K562 (cell line): ENCODE results near the gene AIFM1. TPM values are rescaled to one million over a fixed set of nuclear protein-coding genes. Genes with fewer than 3 reads are reported as not detected.
A peak's percentile ranks its signal among the peaks of the same experiment; 100 is the strongest.

Source experiments
- E2F3 ChIP-seq: fragments of 250-450 bp; sonication (Bioruptor Pico); IDR thresholded peaks from 2 replicates; pipeline ENCODE4 v1.4.0; 2020; ENCODE audit warnings: mild to moderate bottlenecking
- KDM2B ChIP-seq: fragments of 250-450 bp; sonication (Bioruptor Pico); IDR thresholded peaks from 2 replicates; pipeline ENCODE4 v1.8.0; 2021; ENCODE audit warnings: mild to moderate bottlenecking, moderate library complexity
- KDM5B ChIP-seq: fragments of 200-600 bp; sonication (generic); IDR thresholded peaks from 2 replicates; pipeline ENCODE4 v1.6.1; 2012; ENCODE audit warnings: low read depth, mild to moderate bottlenecking, moderate library complexity, low read length, control low read depth, inconsistent platforms; ENCODE audit not compliant: insufficient replicate concordance
- LEF1 ChIP-seq: fragments of 450-650 bp; IDR thresholded peaks from 2 replicates; pipeline ENCODE4 v1.6.1; 2016; ENCODE audit warnings: mild to moderate bottlenecking
- RUNX1 ChIP-seq: sonication (generic); IDR thresholded peaks from 2 replicates; pipeline ENCODE4 v1.6.1; 2016; ENCODE audit warnings: antibody characterized with exemption, low read depth
- SMAD2 ChIP-seq: fragments of 150-350 bp; IDR thresholded peaks from 2 replicates; pipeline ENCODE4 v1.6.1; 2014; ENCODE audit warnings: low read depth, mild to moderate bottlenecking, low read length
- ZNF398 ChIP-seq: fragments of 250-450 bp; sonication (Bioruptor Pico); IDR thresholded peaks from 2 replicates; pipeline ENCODE4 v1.8.0; 2021; ENCODE audit warnings: moderate library complexity, mild to moderate bottlenecking, inconsistent platforms
- polyA plus RNA-seq, 8 experiments: library from polyadenylated mRNA; depleted of rRNA in 4 of 8; stranded (reverse) in 5 of 8; unstranded in 3 of 8; fragments of >200 nt; fragmentation: Nextera tagmentation in 2 of 8; fragmentation: Illumina TruSeq in 1 of 8; extraction: Ambion mirVana in 2 of 8; extraction: Trizol in 1 of 8; gene quantifications; 2 replicates each; pipeline versions ENCODE4 v1.2.1 to v1.2.3, GENCODE V29; 2011 to 2014; ENCODE audit warnings: inconsistent platforms in 1 of 8, missing spikeins in 1 of 8
- total RNA-seq, 7 experiments: library from RNA; depleted of rRNA in 6 of 7; stranded (reverse); fragments of >200 nt in 6 of 7; fragmentation: Illumina TruSeq in 2 of 7; extraction: Trizol in 2 of 7; gene quantifications; 2 replicates each; pipeline versions ENCODE4 v1.2.1 to v1.2.3, GENCODE V29; 2011 to 2021; ENCODE audit warnings: low replicate concordance in 1 of 7
- TF ChIP-seq, protein P1 (sequence below): sonication (generic); formaldehyde crosslinking; IDR thresholded peaks from 2 replicates; pipeline ENCODE4 v1.8.0; 2023; ENCODE audit warnings: missing genetic modification reagents, mild to moderate bottlenecking, borderline replicate concordance
- TF ChIP-seq, protein P2 (sequence below): sonication (generic); formaldehyde crosslinking; IDR thresholded peaks from 2 replicates; pipeline ENCODE4 v1.8.1; 2023; ENCODE audit warnings: mild to moderate bottlenecking, missing genetic modification reagents

The AIFM1 gene
- total and polyA plus RNA-seq, 9 of the 15 experiments (the other 6 are each of a cell fraction or from before 2014, with no cell fraction given) = 51.0 to 117 (median 91.2) TPM

DNA sequence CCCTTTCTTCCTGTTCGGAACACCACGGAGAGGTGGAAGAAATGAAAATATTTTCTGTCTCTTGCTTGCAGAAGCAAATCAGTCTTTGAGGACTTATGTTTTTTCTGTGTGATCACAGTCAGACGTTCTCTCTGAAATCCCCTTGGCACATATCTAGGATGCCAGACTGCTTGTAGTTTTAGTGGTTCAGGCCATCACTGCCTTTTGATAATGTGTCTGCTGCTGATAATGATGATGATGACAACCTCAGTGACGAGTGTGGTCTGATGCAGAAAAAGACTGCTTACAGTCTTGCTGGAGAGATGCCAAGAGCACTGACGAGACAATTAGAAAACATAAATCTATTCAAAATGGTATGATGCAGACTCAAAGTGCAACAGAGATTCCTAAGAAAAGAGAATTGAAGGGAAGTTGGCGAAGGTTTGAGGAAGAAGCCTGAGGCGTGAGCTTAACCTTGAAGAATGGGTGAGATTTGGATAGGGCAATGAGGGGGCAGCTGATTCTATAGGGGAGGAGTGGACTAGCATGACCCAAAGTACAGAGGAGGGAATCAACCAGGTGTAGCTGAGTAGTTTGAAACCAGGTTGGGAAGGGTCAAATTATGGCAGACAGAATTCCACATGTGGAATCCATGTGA lies 14.1 kb upstream of the AIFM1 start (continued):
- TF ChIP-seq, protein P1, sequence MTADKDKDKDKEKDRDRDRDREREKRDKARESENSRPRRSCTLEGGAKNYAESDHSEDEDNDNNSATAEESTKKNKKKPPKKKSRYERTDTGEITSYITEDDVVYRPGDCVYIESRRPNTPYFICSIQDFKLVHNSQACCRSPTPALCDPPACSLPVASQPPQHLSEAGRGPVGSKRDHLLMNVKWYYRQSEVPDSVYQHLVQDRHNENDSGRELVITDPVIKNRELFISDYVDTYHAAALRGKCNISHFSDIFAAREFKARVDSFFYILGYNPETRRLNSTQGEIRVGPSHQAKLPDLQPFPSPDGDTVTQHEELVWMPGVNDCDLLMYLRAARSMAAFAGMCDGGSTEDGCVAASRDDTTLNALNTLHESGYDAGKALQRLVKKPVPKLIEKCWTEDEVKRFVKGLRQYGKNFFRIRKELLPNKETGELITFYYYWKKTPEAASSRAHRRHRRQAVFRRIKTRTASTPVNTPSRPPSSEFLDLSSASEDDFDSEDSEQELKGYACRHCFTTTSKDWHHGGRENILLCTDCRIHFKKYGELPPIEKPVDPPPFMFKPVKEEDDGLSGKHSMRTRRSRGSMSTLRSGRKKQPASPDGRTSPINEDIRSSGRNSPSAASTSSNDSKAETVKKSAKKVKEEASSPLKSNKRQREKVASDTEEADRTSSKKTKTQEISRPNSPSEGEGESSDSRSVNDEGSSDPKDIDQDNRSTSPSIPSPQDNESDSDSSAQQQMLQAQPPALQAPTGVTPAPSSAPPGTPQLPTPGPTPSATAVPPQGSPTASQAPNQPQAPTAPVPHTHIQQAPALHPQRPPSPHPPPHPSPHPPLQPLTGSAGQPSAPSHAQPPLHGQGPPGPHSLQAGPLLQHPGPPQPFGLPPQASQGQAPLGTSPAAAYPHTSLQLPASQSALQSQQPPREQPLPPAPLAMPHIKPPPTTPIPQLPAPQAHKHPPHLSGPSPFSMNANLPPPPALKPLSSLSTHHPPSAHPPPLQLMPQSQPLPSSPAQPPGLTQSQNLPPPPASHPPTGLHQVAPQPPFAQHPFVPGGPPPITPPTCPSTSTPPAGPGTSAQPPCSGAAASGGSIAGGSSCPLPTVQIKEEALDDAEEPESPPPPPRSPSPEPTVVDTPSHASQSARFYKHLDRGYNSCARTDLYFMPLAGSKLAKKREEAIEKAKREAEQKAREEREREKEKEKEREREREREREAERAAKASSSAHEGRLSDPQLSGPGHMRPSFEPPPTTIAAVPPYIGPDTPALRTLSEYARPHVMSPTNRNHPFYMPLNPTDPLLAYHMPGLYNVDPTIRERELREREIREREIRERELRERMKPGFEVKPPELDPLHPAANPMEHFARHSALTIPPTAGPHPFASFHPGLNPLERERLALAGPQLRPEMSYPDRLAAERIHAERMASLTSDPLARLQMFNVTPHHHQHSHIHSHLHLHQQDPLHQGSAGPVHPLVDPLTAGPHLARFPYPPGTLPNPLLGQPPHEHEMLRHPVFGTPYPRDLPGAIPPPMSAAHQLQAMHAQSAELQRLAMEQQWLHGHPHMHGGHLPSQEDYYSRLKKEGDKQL = no peak
- TF ChIP-seq ZNF398 (CRISPR knock-in tag) = no peak
- TF ChIP-seq, protein P2, sequence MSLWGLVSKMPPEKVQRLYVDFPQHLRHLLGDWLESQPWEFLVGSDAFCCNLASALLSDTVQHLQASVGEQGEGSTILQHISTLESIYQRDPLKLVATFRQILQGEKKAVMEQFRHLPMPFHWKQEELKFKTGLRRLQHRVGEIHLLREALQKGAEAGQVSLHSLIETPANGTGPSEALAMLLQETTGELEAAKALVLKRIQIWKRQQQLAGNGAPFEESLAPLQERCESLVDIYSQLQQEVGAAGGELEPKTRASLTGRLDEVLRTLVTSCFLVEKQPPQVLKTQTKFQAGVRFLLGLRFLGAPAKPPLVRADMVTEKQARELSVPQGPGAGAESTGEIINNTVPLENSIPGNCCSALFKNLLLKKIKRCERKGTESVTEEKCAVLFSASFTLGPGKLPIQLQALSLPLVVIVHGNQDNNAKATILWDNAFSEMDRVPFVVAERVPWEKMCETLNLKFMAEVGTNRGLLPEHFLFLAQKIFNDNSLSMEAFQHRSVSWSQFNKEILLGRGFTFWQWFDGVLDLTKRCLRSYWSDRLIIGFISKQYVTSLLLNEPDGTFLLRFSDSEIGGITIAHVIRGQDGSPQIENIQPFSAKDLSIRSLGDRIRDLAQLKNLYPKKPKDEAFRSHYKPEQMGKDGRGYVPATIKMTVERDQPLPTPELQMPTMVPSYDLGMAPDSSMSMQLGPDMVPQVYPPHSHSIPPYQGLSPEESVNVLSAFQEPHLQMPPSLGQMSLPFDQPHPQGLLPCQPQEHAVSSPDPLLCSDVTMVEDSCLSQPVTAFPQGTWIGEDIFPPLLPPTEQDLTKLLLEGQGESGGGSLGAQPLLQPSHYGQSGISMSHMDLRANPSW (CRISPR knock-in tag) = no peak
- TF ChIP-seq E2F3 (CRISPR knock-in tag) = no peak
- peak; percentile 90 for TF ChIP-seq RUNX1
- TF ChIP-seq SMAD2 = no peak
- TF ChIP-seq KDM2B (CRISPR knock-in tag) = no peak
- no peak for TF ChIP-seq KDM5B
- peak; percentile 98 for TF ChIP-seq LEF1
